Measurements from ENCODE around the gene MAPRE3.
"Not testable (repeated sequence)": the region's sequence is repeated elsewhere in the genome, so short reads cannot be mapped to it uniquely, and the experiment has no call there.

Gene MAPRE3

GRCh38 chr2:27070653-27071276 is 100.3 kb downstream of the MAPRE3 start:
- no peak for DNase-seq (ENCODE audit: low spot score)

- DNase-seq (ENCODE audit: low spot score), result peak; percentile 90
Observed at GRCh38 chr2:27071277-27071989, 101.0 kb downstream of the MAPRE3 start, which contains the start of gene OST4. Gene OST4 (minus strand): TSS chr2:27071654.

GRCh38 chr2:27071990-27072830 is 101.8 kb downstream of the MAPRE3 start:
- peak; percentile 13 for DNase-seq (ENCODE audit: low spot score)

GRCh38 chr2:27072920-27073319 is 102.5 kb downstream of the MAPRE3 start:
- no peak for DNase-seq (ENCODE audit: low spot score)

- no peak for DNase-seq (ENCODE audit: low spot score)
Observed at GRCh38 chr2:27073782-27074181, 103.3 kb downstream of the MAPRE3 start.

- peak; percentile 55 for DNase-seq (ENCODE audit: low spot score)
Observed at GRCh38 chr2:27074738-27075565, 104.5 kb downstream of the MAPRE3 start.

- DNase-seq (ENCODE audit: low spot score), result not testable (repeated sequence)
Observed at GRCh38 chr2:27075566-27075871, 105.1 kb downstream of the MAPRE3 start.

GRCh38 chr2:27076323-27076722 is 105.9 kb downstream of the MAPRE3 start:
- no peak for DNase-seq (ENCODE audit: low spot score)

Measured in CD4-positive, alpha-beta T cell treated with Interleukin-2 at 100 ng/mL for 4 hours (primary cell).